ENCODE data around the gene ELF4. TPM values are rescaled to one million over a fixed set of nuclear protein-coding genes. Genes with fewer than 3 reads are reported as not detected.

Gene ELF4
- 0.39 TPM for polyA plus RNA-seq (2012; ENCODE audit: insufficient read depth, insufficient read length, low read depth)

GRCh38 chrX:130110379-130111219 lies at the start of gene ELF4:
Gene ELF4, minus strand, starts transcription at chrX:130110497. Its CDS starts 29,167 bp downstream, at chrX:130081330.
- no peaks in the 10 kb centered on the region for H3K36me3 ChIP-seq
- no peak for TF ChIP-seq CTCF (IDR thresholded peaks at IDR 0.05; ENCODE audit: low read depth, low read length)
- H3K4me1 ChIP-seq: no peaks in the 10 kb centered on the region
- 0 out of 2 replicates have a peak, but pooled peaks cover 3% of the 10 kb centered on the region for H3K27me3 ChIP-seq
- H3K4me3 ChIP-seq (ENCODE audit: low read depth, low read length): peak within 1 kb of the TSS; percentile 32
- H3K9me3 ChIP-seq: no peaks in the 10 kb centered on the region
- DNase-seq: peak; percentile 21

- no peak for DNase-seq
- Histone ChIP-seq H3K4me3 (ENCODE audit: low read depth, low read length) (no peak overlapping the region), H3K9me3 (no peaks in the 10 kb centered on the region), H3K4me1 (no peaks in the 10 kb centered on the region), H3K27me3 (no peaks in the 10 kb centered on the region), H3K36me3 (no peaks in the 10 kb centered on the region; the same call in 1 of the 2 replicates)
- TF ChIP-seq CTCF (IDR thresholded peaks at IDR 0.05; ENCODE audit: low read depth, low read length): no peak
Measured at GRCh38 chrX:130159776-130160175, 49.5 kb upstream of the ELF4 start.

- DNase-seq: no peak
- no peaks in the 10 kb centered on the region for H3K4me1 ChIP-seq
- no peak overlapping the region for H3K4me3 ChIP-seq (ENCODE audit: low read depth, low read length)
- no peaks in the 10 kb centered on the region; the same call in 1 of the 2 replicates for H3K36me3 ChIP-seq
- H3K9me3 ChIP-seq: no peaks in the 10 kb centered on the region
- no peak for TF ChIP-seq CTCF (IDR thresholded peaks at IDR 0.05; ENCODE audit: low read depth, low read length)
- H3K27me3 ChIP-seq: no peaks in the 10 kb centered on the region
Measured at GRCh38 chrX:130158311-130158710, 48.0 kb upstream of the ELF4 start.

GRCh38 chrX:130155564-130155963 lies 45.3 kb upstream of the ELF4 start:
- H3K27me3 ChIP-seq: no peaks in the 10 kb centered on the region
- no peaks in the 10 kb centered on the region for H3K9me3 ChIP-seq
- H3K36me3 ChIP-seq: no peaks in the 10 kb centered on the region; the same call in 1 of the 2 replicates
- no peaks in the 10 kb centered on the region for H3K4me1 ChIP-seq
- no peak for TF ChIP-seq CTCF (IDR thresholded peaks at IDR 0.05; ENCODE audit: low read depth, low read length)
- no peak overlapping the region for H3K4me3 ChIP-seq (ENCODE audit: low read depth, low read length)
- DNase-seq: no peak

- Histone ChIP-seq H3K4me3 (ENCODE audit: low read depth, low read length) (no peak overlapping the region), H3K4me1 (no peaks in the 10 kb centered on the region), H3K27me3 (no peaks in the 10 kb centered on the region), H3K36me3 (no peaks in the 10 kb centered on the region; the same call in none of the 2 replicates), H3K9me3 (no peaks in the 10 kb centered on the region)
- no peak for TF ChIP-seq CTCF (IDR thresholded peaks at IDR 0.05; ENCODE audit: low read depth, low read length)
- DNase-seq: no peak
Measured at GRCh38 chrX:130147631-130148030, 37.3 kb upstream of the ELF4 start.

- H3K4me1 ChIP-seq: no peaks in the 10 kb centered on the region
Measured at GRCh38 chrX:130145123-130145522, 34.8 kb upstream of the ELF4 start.

More at GRCh38 chrX:130145123-130145522, 34.8 kb upstream of the ELF4 start:
- TF ChIP-seq CTCF (IDR thresholded peaks at IDR 0.05; ENCODE audit: low read depth, low read length): no peak
- DNase-seq: no peak
- Histone ChIP-seq H3K4me3 (ENCODE audit: low read depth, low read length) (no peak overlapping the region), H3K27me3 (no peaks in the 10 kb centered on the region), H3K36me3 (no peaks in the 10 kb centered on the region; the same call in none of the 2 replicates), H3K9me3 (no peaks in the 10 kb centered on the region)
